Fibroblast of lung (primary cell): Measurements from ENCODE around the gene TANGO2. TPM values are rescaled to one million over a fixed set of nuclear protein-coding genes. Genes with fewer than 3 reads are reported as not detected.

Experiments
- DNase-seq, 2 donors: peaks; one replicate each; pipeline versions ENCODE4 v3.0.0 to v3.0.0-alpha.2; 2010; ENCODE audit warnings: low read depth in 2 of 2
- H2AFZ ChIP-seq: 2 replicates; pipeline ENCODE4 v1.5.1; 2012; ENCODE audit warnings: low read length, control low read depth, inconsistent platforms
- H3K27ac ChIP-seq: 2 replicates; pipeline ENCODE4 v1.5.1; 2011; ENCODE audit warnings: low read length, control low read depth; ENCODE audit not compliant: insufficient read depth
- H3K27me3 ChIP-seq: 2 replicates; pipeline ENCODE4 v1.5.1; 2011; ENCODE audit warnings: mild to moderate bottlenecking, low read length; ENCODE audit not compliant: control insufficient read depth, insufficient read depth
- H3K36me3 ChIP-seq: 2 replicates; pipeline ENCODE4 v1.5.1; 2011; ENCODE audit warnings: low read length; ENCODE audit not compliant: control insufficient read depth, insufficient read depth
- H3K4me1 ChIP-seq: 2 replicates; pipeline ENCODE4 v1.5.1; 2011; ENCODE audit warnings: low read length; ENCODE audit not compliant: control insufficient read depth, insufficient read depth; ENCODE audit errors: extremely low read depth
- H3K4me2 ChIP-seq: 2 replicates; pipeline ENCODE4 v1.5.1; 2011; ENCODE audit warnings: low read length, control low read depth; ENCODE audit not compliant: insufficient read depth; ENCODE audit errors: extremely low read depth
- H3K4me3 ChIP-seq, 4 experiments: fragments of 200-600 bp in 1 of 4; sonication (generic) in 1 of 4; replicated peaks in 1 of 4; 2 replicates each; pipeline ENCODE4 v1.5.1; 2011 to 2016; ENCODE audit warnings: low read length in 4 of 4, low read depth in 3 of 4, mild to moderate bottlenecking in 3 of 4, control low read depth in 2 of 4, inconsistent platforms in 1 of 4, mixed read lengths in 1 of 4; ENCODE audit not compliant: insufficient read depth in 1 of 4; ENCODE audit errors: control extremely low read depth in 1 of 4
- H3K79me2 ChIP-seq: 2 replicates; pipeline ENCODE4 v1.5.1; 2012; ENCODE audit warnings: mild to moderate bottlenecking, low read length, inconsistent platforms; ENCODE audit not compliant: control insufficient read depth, insufficient read depth
- H3K9ac ChIP-seq: 2 replicates; pipeline ENCODE4 v1.5.1; 2011; ENCODE audit warnings: mild to moderate bottlenecking, low read length, control low read depth; ENCODE audit not compliant: insufficient read depth
- H3K9me3 ChIP-seq: 2 replicates; pipeline ENCODE4 v1.5.1; 2012; ENCODE audit warnings: low read depth, low read length; ENCODE audit not compliant: control insufficient read depth, insufficient read depth
- H4K20me1 ChIP-seq: 2 replicates; pipeline ENCODE4 v1.5.1; 2011; ENCODE audit warnings: low read length; ENCODE audit not compliant: control insufficient read depth, insufficient read depth; ENCODE audit errors: extremely low read depth
- EZH2 ChIP-seq: IDR thresholded peaks from 2 replicates; pipeline ENCODE4 v1.5.1; 2012; ENCODE audit warnings: low read length, control low read depth, mild to moderate bottlenecking; ENCODE audit errors: missing control alignments
- polyA plus RNA-seq, 2 donors: library from polyadenylated mRNA; depleted of rRNA in 1 of 2; stranded (reverse) in 1 of 2; unstranded in 1 of 2; fragments of >200 nt; gene quantifications; 2 replicates each; pipeline ENCODE4 v1.2.1, GENCODE V29; 2011 to 2012; ENCODE audit warnings: missing spikeins in 1 of 2
- total RNA-seq: library from RNA; depleted of rRNA; stranded (reverse); fragments of >200 nt; gene quantifications from 2 replicates; pipeline ENCODE4 v1.2.1, GENCODE V29; 2014
- TF ChIP-seq, protein P1 (sequence below), 2 donors: IDR thresholded peaks in 1 of 2; conservative IDR thresholded peaks in 1 of 2; 1 replicate in 1 of 2; 2 replicates in 1 of 2; pipeline ENCODE4 v1.5.1; 2011 to 2012; ENCODE audit warnings: low read length in 2 of 2, control low read depth in 1 of 2, inconsistent platforms in 1 of 2, low read depth in 1 of 2, mild to moderate bottlenecking in 1 of 2

Gene TANGO2
- total and polyA plus RNA-seq, 2 donors (not counting 1 experiment from before 2014, with no cell fraction given): 28.3 to 52.8 TPM

DNA sequence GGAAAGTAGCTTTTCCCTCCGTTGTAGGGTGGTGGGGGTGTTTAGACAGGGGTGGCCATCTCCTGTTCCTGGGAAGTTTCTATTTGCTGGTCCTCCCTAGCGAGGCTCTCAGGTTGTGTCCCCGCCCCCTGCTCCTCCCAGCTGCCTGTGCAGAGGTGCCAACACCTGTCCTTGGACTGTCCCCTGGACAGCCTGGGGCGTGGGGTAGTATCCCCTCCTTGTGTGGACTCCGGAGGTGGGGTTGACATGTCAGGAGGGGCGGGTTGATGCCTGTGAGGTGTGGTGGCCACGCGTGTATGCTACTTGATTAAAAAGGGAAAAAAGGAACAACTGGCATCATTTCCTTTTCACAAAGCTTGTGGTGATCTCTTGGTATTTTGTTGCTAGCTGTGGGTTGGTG is 80.7 kb downstream of the TANGO2 start:
- no peaks in the 10 kb centered on the region for H4K20me1 ChIP-seq
- no peak overlapping the region for H2AFZ ChIP-seq
- H3K4me2 ChIP-seq: no peak overlapping the region
- TF ChIP-seq, protein P1, sequence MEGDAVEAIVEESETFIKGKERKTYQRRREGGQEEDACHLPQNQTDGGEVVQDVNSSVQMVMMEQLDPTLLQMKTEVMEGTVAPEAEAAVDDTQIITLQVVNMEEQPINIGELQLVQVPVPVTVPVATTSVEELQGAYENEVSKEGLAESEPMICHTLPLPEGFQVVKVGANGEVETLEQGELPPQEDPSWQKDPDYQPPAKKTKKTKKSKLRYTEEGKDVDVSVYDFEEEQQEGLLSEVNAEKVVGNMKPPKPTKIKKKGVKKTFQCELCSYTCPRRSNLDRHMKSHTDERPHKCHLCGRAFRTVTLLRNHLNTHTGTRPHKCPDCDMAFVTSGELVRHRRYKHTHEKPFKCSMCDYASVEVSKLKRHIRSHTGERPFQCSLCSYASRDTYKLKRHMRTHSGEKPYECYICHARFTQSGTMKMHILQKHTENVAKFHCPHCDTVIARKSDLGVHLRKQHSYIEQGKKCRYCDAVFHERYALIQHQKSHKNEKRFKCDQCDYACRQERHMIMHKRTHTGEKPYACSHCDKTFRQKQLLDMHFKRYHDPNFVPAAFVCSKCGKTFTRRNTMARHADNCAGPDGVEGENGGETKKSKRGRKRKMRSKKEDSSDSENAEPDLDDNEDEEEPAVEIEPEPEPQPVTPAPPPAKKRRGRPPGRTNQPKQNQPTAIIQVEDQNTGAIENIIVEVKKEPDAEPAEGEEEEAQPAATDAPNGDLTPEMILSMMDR (conservative IDR thresholded peaks at IDR 0.05 in 1 of 2, IDR thresholded peaks at IDR 0.05 in 1 of 2; ENCODE audit: low read depth in 1 of 2, low read length in 2 of 2): no peak
- TF ChIP-seq EZH2: no peak
- no peak overlapping the region for H3K4me3 ChIP-seq
- no peaks in the 10 kb centered on the region for H3K9me3 ChIP-seq
- H3K27me3 ChIP-seq: no peaks in the 10 kb centered on the region
- H3K79me2 ChIP-seq: peaks cover 45% of the 10 kb centered on the region
- DNase-seq: no peak
- peaks cover 26% of the 10 kb centered on the region for H3K36me3 ChIP-seq
- no peak overlapping the region for H3K9ac ChIP-seq
- no peak overlapping the region for H3K27ac ChIP-seq
- no peaks in the 10 kb centered on the region for H3K4me1 ChIP-seq

DNA sequence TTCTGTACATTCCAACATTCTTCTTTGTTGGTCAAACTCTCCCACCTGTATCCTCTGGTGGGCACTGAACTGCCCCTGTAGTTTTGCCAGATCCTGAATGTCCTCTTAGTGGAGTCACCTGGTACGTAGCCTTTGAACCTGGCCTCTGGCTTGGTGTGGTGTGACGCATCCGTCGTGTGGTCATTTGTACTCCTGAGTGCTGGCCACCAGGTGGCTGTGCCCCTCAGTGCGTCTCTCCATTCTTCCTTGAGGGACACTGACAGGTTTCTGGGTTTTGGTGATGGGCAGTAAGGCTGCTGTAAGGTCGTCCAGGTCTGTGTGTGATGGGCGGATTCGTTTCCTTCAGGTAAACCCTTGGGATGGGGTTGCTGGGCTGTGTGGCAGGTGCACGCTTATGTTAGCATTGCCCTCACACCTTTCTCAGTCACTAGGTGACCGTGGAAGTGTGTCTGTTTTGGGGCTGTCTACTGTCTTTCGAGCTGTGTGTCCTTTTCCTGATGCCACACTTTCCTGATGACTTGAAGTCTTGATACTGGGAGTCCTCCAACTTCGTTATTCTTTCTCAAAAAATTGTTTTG is 81.4 kb downstream of the TANGO2 start:
- no peaks in the 10 kb centered on the region for H3K9me3 ChIP-seq
- no peak overlapping the region for H3K9ac ChIP-seq
- H3K4me2 ChIP-seq: no peak overlapping the region
- H3K27ac ChIP-seq: no peak overlapping the region
- H3K4me3 ChIP-seq: no peak overlapping the region
- H3K4me1 ChIP-seq: no peaks in the 10 kb centered on the region
- no peak for DNase-seq
- no peaks in the 10 kb centered on the region for H3K27me3 ChIP-seq
- TF ChIP-seq, protein P1 (conservative IDR thresholded peaks at IDR 0.05 in 1 of 2, IDR thresholded peaks at IDR 0.05 in 1 of 2; ENCODE audit: low read depth in 1 of 2, low read length in 2 of 2): peak in 1 of 2 donors; percentile 1
- no peak for TF ChIP-seq EZH2
- H3K36me3 ChIP-seq: peaks cover 32% of the 10 kb centered on the region
- peaks cover 39% of the 10 kb centered on the region for H3K79me2 ChIP-seq
- H4K20me1 ChIP-seq: no peaks in the 10 kb centered on the region
- H2AFZ ChIP-seq: no peak overlapping the region

DNA sequence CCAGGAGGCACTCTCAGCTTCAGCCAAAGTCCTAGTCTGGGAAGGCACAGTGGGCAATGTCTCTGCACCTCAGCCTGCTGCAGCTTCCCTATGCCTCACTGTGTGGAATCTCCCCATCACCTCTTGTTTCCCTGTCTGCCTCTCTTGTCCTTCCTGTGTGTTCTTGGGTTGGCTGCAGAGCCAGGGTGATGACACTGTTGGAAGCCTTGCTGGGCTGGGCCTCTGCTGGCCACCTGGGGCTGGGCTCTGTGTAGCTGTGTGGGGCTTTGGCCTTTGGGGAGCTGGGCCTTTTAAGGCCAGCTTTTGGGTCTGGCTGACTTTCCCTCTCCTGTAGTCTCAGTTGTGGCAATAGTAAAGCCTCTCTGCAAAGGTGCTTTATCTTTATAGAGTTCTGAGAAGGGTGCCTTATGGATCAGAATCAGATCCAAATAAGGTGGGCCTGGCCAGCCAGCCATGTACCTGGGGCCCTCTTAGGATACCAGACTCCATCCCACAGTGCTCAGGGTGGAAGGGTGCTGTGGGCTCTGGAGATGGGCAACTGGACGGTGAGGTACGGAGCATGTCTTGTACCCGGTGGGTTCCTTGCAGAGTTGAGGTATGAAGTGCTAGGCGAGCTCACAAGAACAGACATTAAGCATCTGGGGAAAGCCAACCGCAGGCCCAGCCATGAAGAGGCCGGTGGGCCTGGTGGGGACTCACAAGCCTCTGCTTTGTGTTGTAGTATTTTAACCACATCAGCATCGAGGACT is 84.7 kb downstream of the TANGO2 start:
- Histone ChIP-seq H3K79me2 (peaks cover 30% of the 10 kb centered on the region), H4K20me1 (no peaks in the 10 kb centered on the region)
- TF ChIP-seq EZH2: no peak
- TF ChIP-seq, protein P1 (conservative IDR thresholded peaks at IDR 0.05 in 1 of 2, IDR thresholded peaks at IDR 0.05 in 1 of 2; ENCODE audit: low read depth in 1 of 2, low read length in 2 of 2): no peak

More for the DNA sequence above, 84.7 kb downstream of the TANGO2 start:
- H3K9me3 ChIP-seq: no peaks in the 10 kb centered on the region
- no peak overlapping the region for H3K4me2 ChIP-seq
- no peak overlapping the region for H3K4me3 ChIP-seq
- no peak overlapping the region for H2AFZ ChIP-seq
- no peaks in the 10 kb centered on the region for H3K27me3 ChIP-seq
- DNase-seq: no peak
- H3K27ac ChIP-seq: no peak overlapping the region
- no peak overlapping the region for H3K9ac ChIP-seq
- H3K36me3 ChIP-seq: peaks cover 51% of the 10 kb centered on the region
- no peaks in the 10 kb centered on the region for H3K4me1 ChIP-seq
